GM19328 (cell line): ENCODE measurements around the gene SGMS1.
"Not testable (repeated sequence)": the region's sequence is repeated elsewhere in the genome, so short reads cannot be mapped to it uniquely, and the experiment has no call there.

Experiments
- ATAC-seq: cut with Tn5 transposase; IDR thresholded peaks from one replicate; pipeline ENCODE4 v1.9.1; 2021; ENCODE audit warnings: mild to moderate bottlenecking, moderate library complexity; ENCODE audit not compliant: unreplicated experiment

SGMS1 gene

GRCh38 chr10:50561816-50562215, 61.9 kb downstream of the SGMS1 start:
- ATAC-seq: no peak

GRCh38 chr10:50561266-50561665, 62.5 kb downstream of the SGMS1 start:
- ATAC-seq: no peak

- no peak for ATAC-seq
Measured at GRCh38 chr10:50560370-50560769, 63.4 kb downstream of the SGMS1 start.

DNA sequence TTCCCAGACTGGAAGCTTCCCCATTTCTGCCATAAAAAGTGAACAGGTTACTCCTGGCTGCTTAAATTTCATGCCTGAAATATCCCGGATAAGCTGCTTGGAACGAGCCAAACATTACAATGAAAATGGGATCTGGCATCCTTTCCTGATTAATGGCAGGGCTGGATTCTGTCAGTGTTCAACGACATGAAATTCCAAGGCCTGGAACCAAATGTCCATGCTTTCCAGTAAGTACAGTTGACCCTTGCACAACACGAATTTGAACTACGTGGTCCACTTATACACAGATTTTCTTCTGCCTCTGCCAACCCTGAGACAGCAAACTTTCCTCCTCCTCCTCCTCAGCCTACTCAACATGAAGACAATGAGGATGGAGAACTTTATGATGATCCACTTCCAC, 65.4 kb downstream of the SGMS1 start:
- no peak for ATAC-seq

- ATAC-seq: no peak
Measured at GRCh38 chr10:50557130-50557682, 66.5 kb downstream of the SGMS1 start.

GRCh38 chr10:50556237-50557120, 67.3 kb downstream of the SGMS1 start:
- no peak for ATAC-seq

DNA sequence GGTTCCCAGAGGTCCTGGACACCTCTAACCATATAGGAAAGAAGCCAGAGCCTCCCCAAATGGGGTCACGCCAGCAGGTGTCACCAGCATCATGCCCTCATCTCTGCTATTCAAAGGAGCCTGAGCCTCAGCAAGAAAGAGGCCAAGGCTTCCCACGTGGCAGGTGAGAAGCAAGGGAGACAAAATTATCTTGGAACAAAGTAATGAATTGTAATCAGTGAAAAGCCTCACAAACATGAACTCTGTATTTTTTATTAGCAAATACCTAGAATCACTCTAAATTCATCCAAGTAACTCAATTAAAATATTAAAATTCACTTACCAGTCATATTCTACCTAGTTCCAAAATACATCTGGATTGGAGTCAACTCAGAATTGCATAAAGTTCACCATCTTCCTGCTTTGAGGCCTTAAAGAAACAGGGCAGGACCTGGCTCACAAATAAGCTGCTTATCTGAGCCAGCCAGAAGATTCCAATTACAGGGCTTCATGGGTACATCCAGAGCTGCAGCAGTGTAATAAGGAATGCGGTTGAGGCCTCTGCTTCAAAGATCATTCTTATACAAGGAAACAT, 68.7 kb downstream of the SGMS1 start:
- no peak for ATAC-seq

- ATAC-seq: no peak
Measured at GRCh38 chr10:50554376-50554994, 69.3 kb downstream of the SGMS1 start.

DNA sequence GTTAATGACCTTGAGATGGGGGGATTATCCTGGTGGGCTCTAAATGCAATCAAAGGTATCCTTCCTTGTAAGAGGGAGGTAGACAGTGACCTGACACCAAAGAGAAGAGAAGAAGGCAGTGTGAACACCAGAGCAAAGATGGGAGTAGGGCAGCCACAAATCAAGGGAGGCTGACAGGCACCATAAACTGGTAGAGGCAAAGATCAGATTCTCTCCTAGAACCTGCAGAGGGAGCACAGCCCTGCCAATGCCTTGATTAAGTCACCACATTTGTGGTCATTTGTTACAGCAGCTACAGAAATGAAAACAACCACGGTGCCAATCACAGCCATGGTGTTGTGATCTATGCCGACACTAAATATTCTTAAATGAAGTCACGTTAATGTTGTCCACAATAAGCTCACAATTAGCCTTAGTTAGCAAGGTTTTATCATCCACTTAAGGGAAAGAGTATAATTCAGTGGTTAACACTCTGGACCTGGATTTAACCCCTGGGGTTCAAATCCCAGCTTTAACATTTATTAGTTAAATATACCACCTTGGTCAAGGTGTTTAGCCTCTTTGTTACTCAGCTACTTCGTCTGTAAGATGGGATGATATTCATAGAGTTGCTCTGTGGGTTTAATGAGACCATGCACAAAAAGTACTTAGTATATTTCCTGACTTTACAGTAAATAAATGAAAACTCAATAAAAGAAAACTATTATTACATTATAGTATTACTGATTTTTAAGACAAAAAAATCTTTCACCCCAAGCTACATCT, 70.8 kb downstream of the SGMS1 start:
- no peak for ATAC-seq

GRCh38 chr10:50552308-50552707, 71.4 kb downstream of the SGMS1 start:
- ATAC-seq: no peak

DNA sequence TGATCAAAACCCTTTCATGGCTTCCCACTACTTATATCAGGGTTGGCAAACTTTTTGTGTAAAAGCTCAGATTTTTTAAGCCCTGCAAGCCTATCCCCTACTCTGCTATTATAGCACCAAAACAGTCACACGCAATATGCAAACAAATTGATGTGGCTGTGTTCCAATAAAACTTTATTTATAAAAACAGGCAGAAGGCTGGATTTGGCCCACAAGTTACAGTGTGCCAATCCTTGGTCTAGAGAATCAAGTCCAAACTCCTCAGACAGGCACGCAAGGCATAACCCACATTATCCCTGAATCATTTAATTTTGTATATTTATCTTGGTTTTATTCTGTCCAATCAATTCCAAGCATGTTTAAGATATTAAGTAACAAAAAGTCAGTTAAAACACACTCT, 71.9 kb downstream of the SGMS1 start:
- no peak for ATAC-seq

GRCh38 chr10:50550291-50550839, 73.4 kb downstream of the SGMS1 start:
- ATAC-seq: no peak

DNA sequence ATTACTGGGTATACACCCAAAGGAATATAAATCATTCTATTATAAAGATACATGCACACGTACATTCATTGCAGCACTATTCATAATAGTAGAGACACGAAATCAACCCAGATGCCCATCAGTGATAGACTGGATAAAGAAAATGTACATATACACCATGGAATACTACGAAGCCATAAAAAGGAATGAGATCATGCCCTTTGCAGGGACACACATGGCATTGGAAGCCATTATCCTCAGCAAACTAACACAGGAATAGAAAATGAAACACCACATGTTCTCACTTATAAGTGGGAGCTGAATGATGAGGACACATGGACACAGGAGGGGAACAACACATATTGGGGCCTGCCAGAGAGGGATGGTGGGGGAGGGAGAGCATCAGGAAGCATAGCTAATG, 74.6 kb downstream of the SGMS1 start:
- not testable (repeated sequence) for ATAC-seq

DNA sequence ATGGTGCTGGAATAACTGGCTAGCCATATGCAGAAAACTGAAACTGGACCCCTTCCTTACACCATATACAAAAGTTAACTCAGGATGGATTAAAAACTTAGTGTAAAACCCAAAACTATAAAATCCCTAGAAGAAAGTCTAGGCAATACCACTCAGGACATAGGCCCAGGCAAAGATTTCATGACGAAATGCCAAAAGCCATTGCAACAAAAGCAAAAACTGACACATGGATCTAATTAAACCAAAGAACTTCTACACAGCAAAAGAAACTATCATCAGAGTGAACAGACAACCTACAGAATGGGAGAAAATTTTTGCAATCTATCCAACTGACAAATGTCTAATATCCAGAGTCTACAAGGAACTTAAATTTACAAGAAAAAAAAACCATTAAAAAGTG, 75.3 kb downstream of the SGMS1 start:
- ATAC-seq: not testable (repeated sequence)

- ATAC-seq: not testable (repeated sequence)
Measured at GRCh38 chr10:50546287-50546686, 77.5 kb downstream of the SGMS1 start.

DNA sequence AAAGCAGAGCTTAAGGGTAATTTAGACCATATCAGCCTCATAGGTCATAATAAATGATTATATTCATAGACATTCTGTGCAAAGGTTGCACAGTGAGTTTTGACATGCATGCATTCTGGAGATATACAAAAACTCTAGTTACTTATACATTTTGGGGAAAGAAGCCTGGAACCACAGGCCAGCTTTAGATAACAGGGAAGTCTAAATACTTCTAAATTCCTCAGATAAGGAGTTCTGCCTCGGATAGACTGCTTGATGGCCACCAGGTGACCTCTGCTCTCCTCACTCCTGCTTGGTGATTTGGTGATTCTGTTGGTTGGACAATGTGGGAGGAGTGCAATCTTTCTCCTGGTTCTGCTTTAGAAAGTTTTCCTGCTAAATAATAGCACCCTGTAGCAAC, 77.9 kb downstream of the SGMS1 start:
- ATAC-seq: no peak

DNA sequence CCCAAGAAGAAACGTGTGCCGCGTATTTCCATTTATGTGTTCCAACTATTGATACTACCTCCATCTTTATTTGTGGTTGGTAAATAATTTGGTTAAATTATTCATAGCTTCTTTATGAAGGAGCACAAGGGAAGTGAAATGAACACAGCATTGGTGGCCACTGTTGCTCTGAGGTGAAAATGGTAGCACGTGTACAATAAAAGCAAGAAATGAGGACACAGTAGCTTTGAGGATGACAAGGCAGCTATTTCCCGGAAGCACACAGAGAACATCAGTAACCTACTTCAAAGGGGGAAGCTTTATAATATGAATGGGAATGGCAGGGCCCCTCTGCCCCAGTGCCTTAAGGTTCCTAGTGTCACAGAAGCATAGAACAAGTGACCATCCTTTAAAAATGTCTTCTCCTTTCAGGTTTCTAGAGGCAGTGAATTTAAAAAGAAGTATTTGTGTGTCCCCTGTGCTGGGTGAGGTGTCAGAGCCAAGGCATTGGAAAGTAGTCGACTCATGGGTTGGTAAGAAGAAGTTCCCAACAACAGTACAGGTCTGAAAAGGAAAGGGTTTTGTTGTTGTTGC, 78.8 kb downstream of the SGMS1 start:
- no peak for ATAC-seq

- no peak for ATAC-seq
Measured at GRCh38 chr10:50544095-50544856, 79.5 kb downstream of the SGMS1 start.

GRCh38 chr10:50542871-50543270, 80.9 kb downstream of the SGMS1 start:
- ATAC-seq: no peak

DNA sequence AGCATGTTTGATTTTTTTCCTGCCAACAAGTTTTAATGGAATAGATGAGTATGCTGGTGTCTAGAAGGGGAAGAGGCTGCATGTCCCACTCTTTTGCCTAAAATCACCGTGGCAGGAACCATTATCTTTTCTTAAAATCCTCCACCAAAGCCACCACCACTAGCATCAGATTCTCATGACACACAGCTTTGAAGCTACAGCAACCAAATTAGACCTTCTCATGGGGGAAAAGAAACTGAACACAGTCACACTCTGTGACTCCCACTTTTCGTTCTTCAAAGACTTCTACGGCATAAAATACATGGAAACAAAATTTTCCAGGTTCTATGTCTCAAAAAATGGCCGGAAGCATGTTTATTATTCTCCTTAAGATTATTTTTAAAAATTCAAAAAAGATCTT, 81.8 kb downstream of the SGMS1 start:
- ATAC-seq: no peak
